HG02840 (cell line): ENCODE results near the gene PRSS56.

ENCODE experiments used
- ATAC-seq: cut with Tn5 transposase; IDR thresholded peaks from one replicate; pipeline ENCODE4 v1.9.1; 2021; ENCODE audit warnings: mild to moderate bottlenecking, moderate library complexity, moderate number of reproducible peaks; ENCODE audit not compliant: unreplicated experiment, low FRiP score

Gene PRSS56

GRCh38 chr2:232519581-232520438 lies at the start of gene PRSS56:
TSS of gene PRSS56 (plus strand) at chr2:232520388. CDS start at chr2:232520599, 211 bp downstream.
- ATAC-seq = no peak

GRCh38 chr2:232473467-232473890 lies 46.7 kb upstream of the PRSS56 start:
- ATAC-seq = no peak

- no peak for ATAC-seq
Observed at GRCh38 chr2:232476045-232476444, 44.1 kb upstream of the PRSS56 start.

GRCh38 chr2:232476791-232477190 lies 43.4 kb upstream of the PRSS56 start:
- no peak for ATAC-seq

GRCh38 chr2:232477751-232478510 lies 42.3 kb upstream of the PRSS56 start:
- ATAC-seq = no peak

- no peak for ATAC-seq
Observed at GRCh38 chr2:232478571-232479340, 41.4 kb upstream of the PRSS56 start.

- ATAC-seq = no peak
Observed at GRCh38 chr2:232479341-232480200, 40.6 kb upstream of the PRSS56 start.

- ATAC-seq = no peak
Observed at GRCh38 chr2:232480201-232481190, 39.7 kb upstream of the PRSS56 start.

GRCh38 chr2:232481322-232482140 lies 38.7 kb upstream of the PRSS56 start:
- ATAC-seq = no peak

- ATAC-seq = no peak
Observed at GRCh38 chr2:232482301-232483238, 37.6 kb upstream of the PRSS56 start.

- ATAC-seq = no peak
Observed at GRCh38 chr2:232483311-232483922, 36.8 kb upstream of the PRSS56 start.

- no peak for ATAC-seq
Observed at GRCh38 chr2:232483923-232484627, 36.1 kb upstream of the PRSS56 start.

GRCh38 chr2:232484628-232485347 lies 35.4 kb upstream of the PRSS56 start:
- ATAC-seq = no peak

- ATAC-seq = no peak
Observed at GRCh38 chr2:232485348-232485756, 34.8 kb upstream of the PRSS56 start.
